Activated CD4-positive, alpha-beta T cell treated with anti-CD3 and anti-CD28 coated beads for 36 hours (primary cell): ENCODE results near the gene RAB43. TPM values are rescaled to one million over a fixed set of nuclear protein-coding genes. Genes with fewer than 3 reads are reported as not detected.
A peak's percentile ranks its signal among the peaks of the same experiment; 100 is the strongest.

Experiments used
- ATAC-seq: fragments of 200-7000 bp; cut with Tn5 transposase; one replicate; pipeline ENCODE4 v1.10.0; 2021; ENCODE audit warnings: mild to moderate bottlenecking, moderate library complexity
- CTCF ChIA-PET: fragments of 350-600 bp; sonication (Branson Sonifier 250); formaldehyde crosslinking; loops from one replicate; lab custom pipeline; 2021; ENCODE audit warnings: antibody characterized with exemption; lab: Charles Lee
- POLR2A ChIA-PET: fragments of 350-600 bp; sonication (Branson Sonifier 250); formaldehyde crosslinking; loops from one replicate; lab custom pipeline; 2021; ENCODE audit warnings: antibody characterized with exemption, inconsistent platforms; lab: Charles Lee
- DNase-seq: peaks from one replicate; pipeline ENCODE4 v3.0.0-alpha.2; 2020
- H3K27ac Mint-ChIP-seq: one replicate; pipeline ENCODE4 v1.8.0; 2021; ENCODE audit warnings: mixed read lengths
- H3K27me3 Mint-ChIP-seq: one replicate; pipeline ENCODE4 v1.8.0; 2021; ENCODE audit warnings: mixed read lengths
- H3K36me3 Mint-ChIP-seq: one replicate; pipeline ENCODE4 v1.8.0; 2021; ENCODE audit warnings: low read depth, mixed read lengths
- H3K4me1 Mint-ChIP-seq: one replicate; pipeline ENCODE4 v1.8.0; 2021; ENCODE audit warnings: mixed read lengths
- H3K4me3 Mint-ChIP-seq: one replicate; pipeline ENCODE4 v1.8.0; 2021; ENCODE audit warnings: mild to moderate bottlenecking, moderate library complexity, mixed read lengths
- H3K9me3 Mint-ChIP-seq: one replicate; pipeline ENCODE4 v1.8.0; 2021; ENCODE audit warnings: low read depth, mixed read lengths
- intact Hi-C, 2 experiments: fragments of 100-400 bp; cut with DNase I in 1 of 2; cut with micrococcal nuclease in 1 of 2; formaldehyde crosslinking; loops; one replicate each; pipeline versions ENCODE4 v1.14.2 to v1.15.1; 2022 to 2024; cut with DNase I, micrococcal nuclease
- total RNA-seq, 2 experiments: library from RNA; stranded (reverse); gene quantifications; one replicate each; pipeline ENCODE4 v1.2.3, GENCODE V29; 2021

Gene RAB43
- total RNA-seq, 2 experiments from 2014 or later: 32.1 to 51.8 TPM

DNA sequence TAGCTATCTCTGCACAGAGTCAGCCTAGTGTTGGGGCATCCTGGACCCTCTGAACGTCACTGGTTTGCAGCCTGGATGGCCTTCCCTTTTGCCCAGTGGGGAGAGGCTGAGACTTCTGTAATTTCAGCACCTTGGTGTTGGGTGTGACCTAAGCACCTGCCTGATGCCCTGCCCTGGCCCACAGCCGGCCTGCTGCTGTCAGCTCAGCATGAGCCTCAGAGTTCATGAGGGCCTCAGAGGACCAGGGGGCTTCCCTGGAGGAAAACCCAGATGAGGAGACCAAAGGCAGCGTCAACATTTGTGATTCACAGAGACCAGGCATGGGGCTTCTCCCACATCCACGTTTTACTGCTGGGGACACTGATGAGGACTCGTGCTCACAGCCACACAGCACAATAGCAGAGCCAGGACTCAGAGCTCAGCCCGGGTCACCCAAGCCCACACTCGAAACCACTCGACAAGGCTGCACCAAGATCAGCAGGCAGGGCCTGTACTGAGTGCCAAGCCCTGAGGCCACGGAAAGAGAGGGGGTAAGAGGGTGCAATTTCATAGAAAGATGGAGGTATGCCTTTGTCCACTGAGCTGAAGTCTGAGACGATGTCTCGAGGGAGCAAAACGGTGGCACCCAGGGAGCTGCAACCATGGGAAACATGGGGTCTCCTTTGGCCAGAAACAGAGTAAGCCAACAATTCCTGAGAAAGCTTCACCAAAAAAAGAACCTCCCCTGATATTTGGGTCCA lies 70.9 kb downstream of the RAB43 start:
- Mint-ChIP-seq H3K4me3 (no peak overlapping the region), H3K36me3 (no peaks in the 10 kb centered on the region), H3K9me3 (peaks cover 5% of the 10 kb centered on the region), H3K27ac (no peak overlapping the region), H3K4me1 (peaks cover 10% of the 10 kb centered on the region), H3K27me3 (no peaks in the 10 kb centered on the region)
- DNase-seq (no peak), ATAC-seq (no peak)
- ChIA-PET CTCF (interaction anchor here (0.6 to 6.1 kb wide), 11 partner anchors 9 to 251 kb away, joined by 3 to 97 read pairs (median 7); partner anchors contain the start of gene COPG1), POLR2A (no interaction called here)
- intact Hi-C loops: no loop called here

DNA sequence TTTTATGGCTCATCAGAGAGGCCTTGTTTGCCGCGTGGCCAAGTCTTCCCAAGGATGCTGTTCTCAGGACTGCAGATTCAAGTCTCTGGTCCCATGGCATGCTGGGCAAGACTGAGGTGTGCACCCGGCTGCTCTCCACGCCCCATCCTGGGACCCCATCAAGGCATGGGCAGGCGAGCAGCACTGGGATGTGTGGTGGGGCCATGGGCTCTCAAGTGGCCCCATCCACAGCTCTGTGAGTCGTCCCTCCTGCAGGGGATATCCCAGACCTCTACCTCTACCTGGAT lies 74.1 kb downstream of the RAB43 start:
- no peaks in the 10 kb centered on the region for H3K36me3 Mint-ChIP-seq
- DNase-seq: no peak

DNA sequence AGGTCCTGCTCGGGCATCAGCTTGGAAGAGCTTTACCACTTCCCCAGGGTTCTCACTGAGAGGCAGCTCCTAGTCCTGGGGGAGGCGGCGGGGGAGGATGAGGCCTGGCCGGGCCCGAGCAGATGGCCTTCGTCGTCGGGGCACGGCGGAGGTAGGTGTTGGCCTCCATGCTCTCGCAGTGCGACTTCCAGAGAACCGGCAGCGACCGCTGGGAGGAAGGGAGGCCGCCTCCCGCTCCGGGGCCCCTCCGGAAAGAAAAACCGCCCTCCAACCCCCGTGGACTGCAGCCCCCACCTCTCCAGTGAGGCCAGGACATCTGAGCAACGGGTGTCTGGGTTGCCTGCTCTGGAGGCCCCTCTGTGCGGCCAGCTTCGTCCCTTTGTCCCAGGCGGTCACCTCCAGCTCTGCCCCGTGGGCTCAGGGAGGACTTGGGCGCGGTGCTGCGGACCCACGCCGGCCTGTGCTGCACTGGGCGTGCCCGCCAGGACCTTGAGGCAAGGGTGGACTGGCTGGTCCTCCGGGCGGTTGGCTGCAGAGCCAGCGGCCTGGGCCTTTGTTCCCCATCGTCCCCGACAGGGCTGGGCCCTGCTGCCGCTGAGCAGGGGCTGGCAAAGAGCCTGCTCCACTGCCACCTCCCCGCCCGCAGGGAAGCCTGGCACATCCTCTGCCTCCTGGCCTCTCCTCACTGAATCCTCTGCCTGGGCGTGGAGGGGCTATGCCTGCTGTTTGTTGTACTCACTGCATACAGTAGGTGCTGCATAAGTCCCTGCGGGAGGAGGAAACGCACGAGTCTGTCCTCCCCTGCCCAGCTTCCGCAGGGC lies 74.7 kb downstream of the RAB43 start:
- DNase-seq: no peak
- Mint-ChIP-seq H3K4me1 (no peaks in the 10 kb centered on the region), H3K4me3 (no peak overlapping the region), H3K27ac (no peak overlapping the region), H3K27me3 (peaks cover 13% of the 10 kb centered on the region), H3K36me3 (no peaks in the 10 kb centered on the region), H3K9me3 (peaks cover 5% of the 10 kb centered on the region)
- intact Hi-C loops: no loop called here
- ChIA-PET CTCF (interaction anchor here (0.7 to 1.8 kb wide), 4 partner anchors 10 to 115 kb away, joined by 3 to 8 read pairs (median 4); no protein-coding TSS in a partner anchor), POLR2A (interaction anchor here (0.6 kb wide), 1 partner anchor 16 kb away, joined by 3 read pairs; no protein-coding TSS in a partner anchor)
- ATAC-seq: no peak

More for the DNA sequence above, 74.1 kb downstream of the RAB43 start:
- ATAC-seq: no peak
- Mint-ChIP-seq H3K4me3 (no peak overlapping the region), H3K27ac (no peak overlapping the region), H3K9me3 (peaks cover 5% of the 10 kb centered on the region), H3K27me3 (peaks cover 10% of the 10 kb centered on the region), H3K4me1 (no peaks in the 10 kb centered on the region)
- POLR2A ChIA-PET: no interaction called here
- CTCF ChIA-PET: interaction anchor here (0.7 to 1.8 kb wide), 2 partner anchors 31 to 76 kb away, joined by 3 to 5 read pairs; no protein-coding TSS in a partner anchor
- intact Hi-C loops: no loop called here

DNA sequence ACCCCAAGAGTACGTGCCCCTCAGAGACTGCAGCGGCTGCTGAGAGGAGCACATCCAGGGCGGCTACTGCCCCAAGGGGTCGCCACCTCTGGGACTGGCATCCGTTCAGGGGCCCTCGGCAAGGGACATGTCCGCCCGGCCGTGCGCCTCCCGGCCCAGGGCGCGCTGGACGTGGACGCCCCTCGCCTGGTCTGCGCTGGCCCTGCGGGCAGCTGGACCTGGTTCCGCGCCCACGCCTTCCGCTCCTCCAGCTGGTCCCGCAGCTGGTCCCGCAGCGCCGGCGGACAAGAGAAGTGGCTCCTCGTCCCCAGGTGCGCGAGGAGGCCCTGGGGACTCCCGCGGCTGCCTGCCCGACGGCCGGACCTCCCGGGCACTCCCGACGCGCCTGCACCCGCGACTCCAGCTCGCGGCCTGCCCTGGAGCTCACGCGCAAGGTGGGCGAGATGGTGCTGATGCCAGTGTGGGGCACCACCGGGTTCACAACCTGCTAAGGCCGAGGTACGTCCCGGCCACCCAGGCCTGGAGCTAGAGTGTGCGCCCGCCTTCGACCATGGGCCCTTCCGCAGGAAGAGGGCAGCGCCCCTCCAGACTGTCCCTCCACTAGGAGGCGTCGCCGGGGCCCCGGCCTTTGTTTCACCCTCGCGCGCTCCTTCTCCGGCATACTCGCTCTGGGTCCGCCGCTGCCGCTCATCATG lies 75.4 kb downstream of the RAB43 start:
- Mint-ChIP-seq H3K4me1 (no peaks in the 10 kb centered on the region), H3K9me3 (peaks cover 5% of the 10 kb centered on the region), H3K36me3 (no peaks in the 10 kb centered on the region), H3K4me3 (no peak overlapping the region), H3K27ac (no peak overlapping the region), H3K27me3 (peaks cover 13% of the 10 kb centered on the region)
- peak; percentile 25 for DNase-seq
- ChIA-PET CTCF (interaction anchor here (0.6 to 1.8 kb wide), 4 partner anchors 9 to 115 kb away, joined by 4 to 8 read pairs (median 4); no protein-coding TSS in a partner anchor), POLR2A (interaction anchor here (0.6 kb wide), 2 partner anchors 15 to 118 kb away, joined by 3 read pairs; no protein-coding TSS in a partner anchor)
- ATAC-seq: peak; percentile 42
- intact Hi-C loops: no loop called here

DNA sequence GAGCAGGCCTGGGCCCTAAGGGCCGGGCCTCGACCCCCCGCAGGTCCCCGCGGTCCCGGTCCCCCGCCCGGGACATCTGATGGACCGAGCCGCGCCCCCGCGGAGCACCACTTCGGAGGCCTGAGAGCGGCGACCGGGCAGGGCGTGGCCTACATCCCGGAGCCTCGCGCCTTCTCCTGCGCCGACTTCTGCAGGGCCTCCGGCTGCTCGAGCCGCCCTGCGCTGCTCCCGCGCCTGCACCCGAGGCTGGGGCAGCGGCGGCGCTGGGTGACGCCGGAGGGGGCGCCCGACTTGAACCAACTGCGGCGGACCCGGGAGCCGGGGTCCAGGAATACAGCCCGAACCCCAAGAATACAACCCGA lies 75.9 kb downstream of the RAB43 start:
- Mint-ChIP-seq H3K4me1 (no peaks in the 10 kb centered on the region), H3K9me3 (peaks cover 5% of the 10 kb centered on the region), H3K27ac (no peak overlapping the region), H3K36me3 (no peaks in the 10 kb centered on the region), H3K4me3 (no peak overlapping the region), H3K27me3 (peaks cover 13% of the 10 kb centered on the region)
- peak; percentile 98 for ATAC-seq
- intact Hi-C loops: no loop called here
- POLR2A ChIA-PET: interaction anchor here (0.6 kb wide), 1 partner anchor 118 kb away, joined by 3 read pairs; no protein-coding TSS in a partner anchor
- CTCF ChIA-PET: interaction anchor here (0.6 to 1.8 kb wide), 5 partner anchors 9 to 116 kb away, joined by 4 to 8 read pairs (median 4); no protein-coding TSS in a partner anchor
- peak; percentile 68 for DNase-seq

DNA sequence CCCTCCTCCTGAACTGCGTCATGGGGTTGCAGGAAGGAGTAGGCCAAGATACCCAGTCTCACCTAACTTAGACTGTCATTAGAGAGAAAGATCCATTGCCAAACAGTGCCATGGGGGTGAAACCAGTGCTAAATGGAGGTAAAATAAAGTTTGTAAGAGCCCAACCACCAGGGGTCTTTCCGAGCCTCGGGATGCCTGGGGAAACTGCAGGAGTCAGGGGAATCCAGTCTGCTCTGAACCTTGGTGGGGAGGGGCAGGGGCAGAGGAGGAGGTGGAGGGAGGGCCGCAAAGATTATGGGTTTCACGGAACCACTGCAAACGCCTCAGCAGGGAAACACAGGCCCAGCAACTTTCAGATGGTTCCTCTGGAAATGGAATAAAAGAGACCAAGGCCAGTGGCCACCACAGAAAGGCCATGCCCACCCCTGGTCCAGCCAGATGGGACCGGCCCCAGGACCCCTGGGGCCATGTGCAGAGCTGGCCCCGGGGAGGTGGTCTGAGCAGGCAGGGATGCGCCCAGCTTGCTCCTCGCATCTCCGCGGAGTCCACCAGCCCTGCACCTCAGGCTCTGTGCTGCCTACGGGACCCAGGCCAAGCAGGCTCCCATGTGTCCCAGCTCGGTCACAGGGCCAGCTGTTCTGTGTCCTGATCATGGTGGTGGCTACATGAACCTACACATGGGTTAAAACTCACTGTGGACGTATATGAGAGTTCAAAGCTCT lies 80.9 kb downstream of the RAB43 start:
- Mint-ChIP-seq H3K27ac (no peak overlapping the region), H3K4me1 (peaks cover 6% of the 10 kb centered on the region), H3K27me3 (peaks cover 16% of the 10 kb centered on the region), H3K36me3 (no peaks in the 10 kb centered on the region), H3K4me3 (no peak overlapping the region), H3K9me3 (no peaks in the 10 kb centered on the region)
- POLR2A ChIA-PET: no interaction called here
- intact Hi-C loops: no loop called here
- no peak for ATAC-seq
- CTCF ChIA-PET: interaction anchor here (1.5 to 2.6 kb wide), 3 partner anchors 11 to 13 kb away, joined by 7 to 10 read pairs (median 8); no protein-coding TSS in a partner anchor
- no peak for DNase-seq

DNA sequence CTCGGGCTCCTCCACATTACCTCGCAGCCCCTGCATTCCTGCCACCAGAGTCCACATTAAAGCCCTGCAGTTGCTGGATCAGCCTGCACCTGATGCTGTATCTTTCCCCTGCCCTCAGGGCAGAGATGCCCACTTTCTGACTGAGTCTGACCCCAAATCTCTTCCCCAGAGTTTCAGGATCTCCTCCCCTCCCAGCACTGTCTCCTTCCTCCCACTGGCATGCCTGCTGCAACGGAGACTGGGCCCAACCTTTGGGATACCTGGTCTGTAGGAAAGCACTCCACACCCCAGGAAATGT lies 81.6 kb downstream of the RAB43 start:
- Mint-ChIP-seq H3K4me3 (no peak overlapping the region), H3K27me3 (peaks cover 14% of the 10 kb centered on the region), H3K4me1 (peaks cover 14% of the 10 kb centered on the region), H3K36me3 (no peaks in the 10 kb centered on the region), H3K27ac (no peak overlapping the region), H3K9me3 (no peaks in the 10 kb centered on the region)
- DNase-seq (no peak), ATAC-seq (no peak)
- CTCF ChIA-PET: no interaction called here
- POLR2A ChIA-PET: no interaction called here
- intact Hi-C loops: no loop called here

DNA sequence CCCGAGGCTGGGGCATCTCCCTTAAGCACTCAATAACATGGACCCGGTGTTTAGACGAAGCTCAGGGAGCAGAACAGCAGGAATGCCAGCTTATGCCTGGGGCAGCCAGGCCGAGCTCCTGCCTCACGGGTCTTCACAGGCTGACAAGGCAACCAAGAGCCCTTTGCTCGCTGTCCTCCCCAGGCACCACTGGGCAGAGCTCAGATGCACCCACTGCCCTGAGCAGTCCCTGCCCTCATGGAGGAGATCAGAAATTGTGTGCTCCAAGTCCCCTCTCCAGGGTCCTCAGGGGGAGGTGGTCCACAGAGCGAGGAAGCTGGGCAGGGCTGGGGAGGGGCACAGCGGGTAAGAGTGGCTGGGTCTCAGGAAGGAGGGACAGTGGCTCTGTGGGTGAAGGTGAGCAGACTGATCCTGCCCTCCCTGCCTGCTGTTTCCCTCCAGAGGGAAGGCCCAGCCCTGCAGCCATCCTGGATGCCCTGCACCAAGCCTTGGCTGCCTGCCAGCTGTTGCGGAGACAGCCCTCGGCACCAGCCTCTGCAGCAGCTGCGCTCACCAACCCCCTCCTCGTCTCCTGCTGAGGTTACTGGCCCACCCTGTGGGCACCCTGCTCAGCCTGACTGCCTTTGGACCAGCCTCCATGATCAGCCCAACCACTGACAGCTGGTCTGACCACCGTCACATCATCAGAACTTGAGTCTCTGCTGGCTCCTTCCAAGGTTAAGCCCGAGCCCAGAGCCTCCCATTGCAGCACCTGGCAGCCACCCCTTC lies 82.1 kb downstream of the RAB43 start:
- Mint-ChIP-seq H3K27me3 (peaks cover 14% of the 10 kb centered on the region), H3K27ac (no peak overlapping the region), H3K9me3 (no peaks in the 10 kb centered on the region), H3K4me3 (no peak overlapping the region), H3K4me1 (peaks cover 14% of the 10 kb centered on the region), H3K36me3 (no peaks in the 10 kb centered on the region)
- intact Hi-C loops: no loop called here
- ATAC-seq: no peak
- ChIA-PET POLR2A (no interaction called here), CTCF (interaction anchor here (1.1 kb wide), 1 partner anchor 11 kb away, joined by 4 read pairs; no protein-coding TSS in a partner anchor)
- DNase-seq: no peak

DNA sequence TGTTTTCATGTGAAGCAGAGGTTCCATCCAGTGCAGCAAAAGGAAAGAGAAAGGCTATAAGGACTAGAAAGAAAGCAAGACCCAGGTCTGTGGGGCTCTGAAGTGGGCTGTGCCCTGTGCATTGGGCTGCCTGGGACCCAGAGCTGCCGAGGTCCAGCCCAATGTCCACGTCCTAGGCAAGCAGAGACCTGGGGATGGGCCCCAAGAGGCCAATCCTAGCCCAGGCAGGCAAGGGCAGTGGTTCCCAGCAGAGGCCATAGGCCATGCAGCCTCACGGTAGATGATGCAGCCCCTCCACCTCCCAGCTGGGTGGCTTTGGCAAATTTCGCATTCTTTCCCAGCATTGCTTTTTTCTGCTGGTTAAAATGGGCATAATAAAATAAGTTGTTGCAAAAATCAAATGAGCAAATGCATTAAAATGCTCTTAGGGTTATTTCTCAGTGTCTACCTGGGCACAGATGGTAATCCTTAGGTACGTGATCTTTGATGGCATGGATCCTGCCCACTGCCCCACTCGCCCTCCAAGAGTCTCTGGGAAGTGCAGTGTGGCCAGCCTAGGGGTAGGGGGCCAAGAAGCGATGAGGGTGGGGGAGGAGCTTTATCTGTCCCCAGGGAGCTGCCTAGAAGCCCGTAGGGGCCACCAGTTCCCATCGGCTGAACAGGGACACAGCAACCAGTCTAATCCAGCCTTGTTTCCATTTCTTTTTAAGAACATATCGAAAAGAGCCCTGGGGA lies 83.3 kb downstream of the RAB43 start:
- ATAC-seq: no peak

More for the DNA sequence above, 83.3 kb downstream of the RAB43 start:
- ChIA-PET CTCF (interaction anchor here (0.6 to 2.8 kb wide), 4 partner anchors 9 to 15 kb away, joined by 3 to 13 read pairs (median 6); no protein-coding TSS in a partner anchor), POLR2A (no interaction called here)
- Mint-ChIP-seq H3K9me3 (no peaks in the 10 kb centered on the region), H3K4me1 (peaks cover 14% of the 10 kb centered on the region), H3K27ac (no peak overlapping the region), H3K4me3 (no peak overlapping the region), H3K27me3 (peaks cover 9% of the 10 kb centered on the region), H3K36me3 (no peaks in the 10 kb centered on the region)
- intact Hi-C loops: no loop called here
- DNase-seq: no peak
